WTC11 (cell line): ENCODE data around the gene PRTFDC1. TPM values are rescaled to one million over a fixed set of nuclear protein-coding genes. Genes with fewer than 3 reads are reported as not detected.

Source experiments
- ATAC-seq: fragments of 200-7000 bp; cut with Tn5 transposase; 2 replicates; pipeline ENCODE4 v1.10.0; 2021; ENCODE audit warnings: mild to moderate bottlenecking, moderate library complexity
- CTCF ChIA-PET: fragments of 300-600 bp; sonication (Branson Sonifier 250); formaldehyde crosslinking; loops from one replicate; lab custom pipeline; 2021; ENCODE audit warnings: antibody characterized with exemption; lab: Charles Lee
- POLR2A ChIA-PET: fragments of 350-600 bp; sonication (Branson Sonifier 250); formaldehyde crosslinking; loops from one replicate; lab custom pipeline; 2021; ENCODE audit warnings: antibody characterized with exemption; lab: Charles Lee
- DNase-seq: peaks from one replicate; pipeline ENCODE4 v3.0.0; 2021; ENCODE audit warnings: low spot score
- H3K27ac Mint-ChIP-seq: 2 replicates; pipeline ENCODE4 v1.8.0; 2021; ENCODE audit warnings: mixed read lengths
- H3K27me3 Mint-ChIP-seq: 2 replicates; pipeline ENCODE4 v1.8.0; 2021; ENCODE audit warnings: low read depth, mild to moderate bottlenecking, moderate library complexity, mixed read lengths
- H3K36me3 Mint-ChIP-seq: 2 replicates; pipeline ENCODE4 v1.8.0; 2021; ENCODE audit warnings: mixed read lengths
- H3K4me1 Mint-ChIP-seq: 2 replicates; pipeline ENCODE4 v1.8.0; 2022; ENCODE audit warnings: mixed read lengths
- H3K4me3 Mint-ChIP-seq: 2 replicates; pipeline ENCODE4 v1.8.0; 2021; ENCODE audit warnings: mild to moderate bottlenecking, moderate library complexity, mixed read lengths
- H3K9me3 Mint-ChIP-seq: 2 replicates; pipeline ENCODE4 v1.8.0; 2021; ENCODE audit warnings: mixed read lengths
- ATF3 ChIP-seq: sonication (generic); formaldehyde crosslinking; conservative IDR thresholded peaks from 2 replicates; pipeline ENCODE4 v1.8.1; 2022; ENCODE audit warnings: mild to moderate bottlenecking, missing genetic modification reagents
- CREB1 ChIP-seq: sonication (generic); formaldehyde crosslinking; IDR thresholded peaks from 2 replicates; pipeline ENCODE4 v1.8.0; 2023; ENCODE audit warnings: mild to moderate bottlenecking, missing genetic modification reagents
- CREM ChIP-seq: sonication (generic); formaldehyde crosslinking; IDR thresholded peaks from 2 replicates; pipeline ENCODE4 v1.8.1; 2022; ENCODE audit warnings: mild to moderate bottlenecking, missing genetic modification reagents, moderate library complexity
- E2F4 ChIP-seq: sonication (generic); formaldehyde crosslinking; IDR thresholded peaks from 2 replicates; pipeline ENCODE4 v1.8.1; 2022; ENCODE audit warnings: low read depth, mild to moderate bottlenecking, moderate library complexity, missing genetic modification reagents, borderline replicate concordance
- ELF4 ChIP-seq: sonication (generic); formaldehyde crosslinking; IDR thresholded peaks from 2 replicates; pipeline ENCODE4 v1.8.1; 2022; ENCODE audit warnings: low read depth, mild to moderate bottlenecking, moderate library complexity, missing genetic modification reagents
- FOXJ3 ChIP-seq: sonication (generic); formaldehyde crosslinking; IDR thresholded peaks from 2 replicates; pipeline ENCODE4 v1.9.0; 2021; ENCODE audit warnings: missing genetic modification reagents, mild to moderate bottlenecking, borderline replicate concordance
- GTF2I ChIP-seq: fragments of 250-450 bp; sonication (Bioruptor Pico); conservative IDR thresholded peaks from 2 replicates; pipeline ENCODE4 v1.4.0; 2021; ENCODE audit warnings: mild to moderate bottlenecking
- JUN ChIP-seq: sonication (generic); formaldehyde crosslinking; IDR thresholded peaks from 2 replicates; pipeline ENCODE4 v1.8.0; 2023; ENCODE audit warnings: mild to moderate bottlenecking, missing genetic modification reagents
- KAT7 ChIP-seq: sonication (generic); formaldehyde crosslinking; IDR thresholded peaks from 2 replicates; pipeline ENCODE4 v1.8.1; 2023; ENCODE audit warnings: missing genetic modification reagents, mild to moderate bottlenecking, borderline replicate concordance
- NFYB ChIP-seq: sonication (generic); formaldehyde crosslinking; conservative IDR thresholded peaks from 2 replicates; pipeline ENCODE4 v1.8.0; 2022; ENCODE audit warnings: low read depth, missing genetic modification reagents
- NR1H2 ChIP-seq: sonication (generic); formaldehyde crosslinking; IDR thresholded peaks from 2 replicates; pipeline ENCODE4 v1.9.0; 2021; ENCODE audit warnings: mild to moderate bottlenecking, moderate library complexity, missing genetic modification reagents
- NR2C2 ChIP-seq: sonication (generic); formaldehyde crosslinking; IDR thresholded peaks from 2 replicates; pipeline ENCODE4 v1.8.0; 2022; ENCODE audit warnings: mild to moderate bottlenecking, missing genetic modification reagents
- PRRX2 ChIP-seq: fragments of 250-450 bp; sonication (Bioruptor Pico); IDR thresholded peaks from 2 replicates; pipeline ENCODE4 v1.8.0; 2021; ENCODE audit warnings: mild to moderate bottlenecking
- RELA ChIP-seq: sonication (generic); formaldehyde crosslinking; IDR thresholded peaks from 2 replicates; pipeline ENCODE4 v1.8.1; 2022; ENCODE audit warnings: missing genetic modification reagents, mild to moderate bottlenecking, borderline replicate concordance
- RORB ChIP-seq: fragments of 250-450 bp; sonication (Bioruptor Pico); IDR thresholded peaks from 2 replicates; pipeline ENCODE4 v1.9.0; 2021; ENCODE audit warnings: mild to moderate bottlenecking
- SP1 ChIP-seq: sonication (generic); formaldehyde crosslinking; conservative IDR thresholded peaks from 2 replicates; pipeline ENCODE4 v1.8.1; 2022; ENCODE audit warnings: missing genetic modification reagents
- TEAD4 ChIP-seq: sonication (generic); formaldehyde crosslinking; IDR thresholded peaks from 2 replicates; pipeline ENCODE4 v1.8.0; 2022; ENCODE audit warnings: mild to moderate bottlenecking, missing genetic modification reagents
- TP53 ChIP-seq: sonication (generic); formaldehyde crosslinking; IDR thresholded peaks from 2 replicates; pipeline ENCODE4 v1.8.1; 2023; ENCODE audit warnings: mild to moderate bottlenecking, missing genetic modification reagents
- USF1 ChIP-seq: sonication (generic); formaldehyde crosslinking; IDR thresholded peaks from 2 replicates; pipeline ENCODE4 v1.8.0; 2022; ENCODE audit warnings: mild to moderate bottlenecking, missing genetic modification reagents
- ZNF138 ChIP-seq: sonication (generic); formaldehyde crosslinking; conservative IDR thresholded peaks from 2 replicates; pipeline ENCODE4 v1.8.1; 2022; ENCODE audit warnings: mild to moderate bottlenecking, moderate library complexity, missing genetic modification reagents
- ZNF219 ChIP-seq: sonication (generic); formaldehyde crosslinking; IDR thresholded peaks from 2 replicates; pipeline ENCODE4 v1.8.0; 2023; ENCODE audit warnings: missing genetic modification reagents, mild to moderate bottlenecking, borderline replicate concordance
- ZNF281 ChIP-seq: sonication (generic); formaldehyde crosslinking; IDR thresholded peaks from 2 replicates; pipeline ENCODE4 v1.8.0; 2023; ENCODE audit warnings: mild to moderate bottlenecking, missing genetic modification reagents
- ZNF317 ChIP-seq: sonication (generic); formaldehyde crosslinking; IDR thresholded peaks from 2 replicates; pipeline ENCODE4 v1.8.1; 2023; ENCODE audit warnings: low read depth, mild to moderate bottlenecking, moderate library complexity, missing genetic modification reagents, borderline replicate concordance
- ZNF416 ChIP-seq: fragments of 250-450 bp; sonication (Bioruptor Pico); IDR thresholded peaks from 2 replicates; pipeline ENCODE4 v1.9.0; 2021; ENCODE audit warnings: mild to moderate bottlenecking, inconsistent platforms
- total RNA-seq: library from RNA; stranded (reverse); gene quantifications from 3 replicates; pipeline ENCODE4 v1.2.3, GENCODE V29; 2021
- TF ChIP-seq, protein P1 (sequence below): fragments of 200-600 bp; IDR thresholded peaks from 2 replicates; pipeline ENCODE4 v1.8.0; 2022; ENCODE audit warnings: antibody characterized with exemption
- TF ChIP-seq, protein P2 (sequence below): sonication (generic); formaldehyde crosslinking; IDR thresholded peaks from 2 replicates; pipeline ENCODE4 v1.8.1; 2022; ENCODE audit warnings: mild to moderate bottlenecking, missing genetic modification reagents, moderate library complexity, borderline replicate concordance
- TF ChIP-seq, protein P3 (sequence below): sonication (generic); formaldehyde crosslinking; IDR thresholded peaks from 2 replicates; pipeline ENCODE4 v1.8.1; 2023; ENCODE audit warnings: mild to moderate bottlenecking, missing genetic modification reagents

Gene PRTFDC1
- total RNA-seq, 1 experiment from 2014 or later = 6.1 TPM

DNA sequence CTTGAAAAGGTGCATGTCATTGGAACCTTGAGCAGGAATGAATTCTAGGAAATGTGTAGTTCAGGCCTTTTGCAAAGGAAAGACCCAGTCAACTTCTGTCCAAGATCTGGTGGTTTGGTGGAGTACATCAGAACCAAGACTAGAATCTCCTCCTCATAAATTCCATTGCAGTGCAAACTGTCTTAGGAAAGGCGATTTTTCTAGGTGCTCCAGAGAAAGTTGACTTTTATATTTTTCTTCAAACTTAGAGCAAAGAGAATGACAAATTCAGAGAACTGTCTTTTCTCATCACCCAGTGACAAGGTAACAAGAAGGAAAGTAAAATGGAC, 50.0 kb downstream of the PRTFDC1 start:
- TF ChIP-seq ZNF219 (CRISPR knock-in tag) = no peak
- no peak for TF ChIP-seq GTF2I (CRISPR knock-in tag)
- TF ChIP-seq ATF3 (CRISPR knock-in tag) = no peak
- TF ChIP-seq SP1 = no peak
- no peak for TF ChIP-seq ELF4 (CRISPR knock-in tag)
- no peak for TF ChIP-seq ZNF416 (CRISPR knock-in tag)
- TF ChIP-seq, protein P1, sequence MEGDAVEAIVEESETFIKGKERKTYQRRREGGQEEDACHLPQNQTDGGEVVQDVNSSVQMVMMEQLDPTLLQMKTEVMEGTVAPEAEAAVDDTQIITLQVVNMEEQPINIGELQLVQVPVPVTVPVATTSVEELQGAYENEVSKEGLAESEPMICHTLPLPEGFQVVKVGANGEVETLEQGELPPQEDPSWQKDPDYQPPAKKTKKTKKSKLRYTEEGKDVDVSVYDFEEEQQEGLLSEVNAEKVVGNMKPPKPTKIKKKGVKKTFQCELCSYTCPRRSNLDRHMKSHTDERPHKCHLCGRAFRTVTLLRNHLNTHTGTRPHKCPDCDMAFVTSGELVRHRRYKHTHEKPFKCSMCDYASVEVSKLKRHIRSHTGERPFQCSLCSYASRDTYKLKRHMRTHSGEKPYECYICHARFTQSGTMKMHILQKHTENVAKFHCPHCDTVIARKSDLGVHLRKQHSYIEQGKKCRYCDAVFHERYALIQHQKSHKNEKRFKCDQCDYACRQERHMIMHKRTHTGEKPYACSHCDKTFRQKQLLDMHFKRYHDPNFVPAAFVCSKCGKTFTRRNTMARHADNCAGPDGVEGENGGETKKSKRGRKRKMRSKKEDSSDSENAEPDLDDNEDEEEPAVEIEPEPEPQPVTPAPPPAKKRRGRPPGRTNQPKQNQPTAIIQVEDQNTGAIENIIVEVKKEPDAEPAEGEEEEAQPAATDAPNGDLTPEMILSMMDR = no peak
- no peak for TF ChIP-seq NR1H2 (CRISPR knock-in tag)
- no peak for TF ChIP-seq NR2C2 (CRISPR knock-in tag)
- TF ChIP-seq JUN = no peak
- no peak for TF ChIP-seq TEAD4
- no peak for TF ChIP-seq RORB (CRISPR knock-in tag)
- H3K27me3 Mint-ChIP-seq = no peaks in the 10 kb centered on the region; the same call in 1 of the 2 replicates
- no peak overlapping the region for H3K27ac Mint-ChIP-seq
- no peaks in the 10 kb centered on the region for H3K9me3 Mint-ChIP-seq
- H3K4me3 Mint-ChIP-seq = no peak overlapping the region
- ChIA-PET POLR2A (no interaction called here), CTCF (no interaction called here)
- peaks cover 2% of the 10 kb centered on the region; the same call in 1 of the 2 replicates for H3K4me1 Mint-ChIP-seq
- DNase-seq = no peak
- no peaks in the 10 kb centered on the region for H3K36me3 Mint-ChIP-seq
- no peak for ATAC-seq

DNA sequence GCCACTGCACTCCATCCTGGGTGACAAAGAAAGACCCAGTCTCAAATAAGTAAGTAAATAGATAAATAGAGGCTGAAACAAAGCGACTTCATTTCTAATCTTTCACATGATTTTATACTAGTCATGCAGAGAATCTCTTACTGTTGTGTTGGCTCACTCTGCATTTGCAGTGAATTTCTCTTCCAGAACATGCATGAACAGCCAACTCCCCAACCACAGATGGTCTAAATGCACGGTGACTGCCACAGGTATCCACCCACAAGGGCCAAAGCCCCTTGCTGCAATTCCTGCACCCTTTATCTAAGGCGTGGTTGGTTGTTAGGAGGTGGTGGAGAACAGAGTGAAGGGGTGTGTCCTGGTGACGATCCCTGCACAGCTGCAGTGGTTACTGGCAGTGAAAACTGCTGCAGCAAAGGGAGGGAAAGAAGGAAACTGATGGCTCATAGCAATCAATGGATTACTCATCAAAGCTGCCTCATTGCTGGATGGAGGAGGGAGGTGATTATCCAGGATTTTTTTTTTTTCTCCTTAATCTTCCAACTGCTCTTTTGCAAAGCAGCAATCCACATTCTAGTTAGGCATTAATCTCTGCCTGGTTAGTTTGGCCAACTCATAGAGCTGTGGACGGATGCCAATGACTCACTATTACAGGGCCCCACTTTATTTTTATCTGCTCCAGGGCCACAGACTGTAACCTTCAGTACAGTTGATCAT, 50.6 kb downstream of the PRTFDC1 start:
- Mint-ChIP-seq H3K27ac (no peak overlapping the region), H3K27me3 (no peaks in the 10 kb centered on the region; the same call in 1 of the 2 replicates), H3K4me1 (peaks cover 4% of the 10 kb centered on the region; the same call in 1 of the 2 replicates), H3K36me3 (no peaks in the 10 kb centered on the region), H3K9me3 (no peaks in the 10 kb centered on the region), H3K4me3 (no peak overlapping the region)
- DNase-seq (no peak), ATAC-seq (no peak; the same call in 1 of the 2 replicates)
- POLR2A ChIA-PET = no interaction called here
- CTCF ChIA-PET = no interaction called here
- TF ChIP-seq, protein P2, sequence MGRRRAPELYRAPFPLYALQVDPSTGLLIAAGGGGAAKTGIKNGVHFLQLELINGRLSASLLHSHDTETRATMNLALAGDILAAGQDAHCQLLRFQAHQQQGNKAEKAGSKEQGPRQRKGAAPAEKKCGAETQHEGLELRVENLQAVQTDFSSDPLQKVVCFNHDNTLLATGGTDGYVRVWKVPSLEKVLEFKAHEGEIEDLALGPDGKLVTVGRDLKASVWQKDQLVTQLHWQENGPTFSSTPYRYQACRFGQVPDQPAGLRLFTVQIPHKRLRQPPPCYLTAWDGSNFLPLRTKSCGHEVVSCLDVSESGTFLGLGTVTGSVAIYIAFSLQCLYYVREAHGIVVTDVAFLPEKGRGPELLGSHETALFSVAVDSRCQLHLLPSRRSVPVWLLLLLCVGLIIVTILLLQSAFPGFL (CRISPR knock-in tag) = no peak
- TF ChIP-seq KAT7 (CRISPR knock-in tag) (no peak), E2F4 (CRISPR knock-in tag) (no peak), GTF2I (CRISPR knock-in tag) (no peak), ZNF281 (CRISPR knock-in tag) (no peak), USF1 (no peak), NFYB (no peak), ZNF317 (no peak), RELA (CRISPR knock-in tag) (no peak), JUN (no peak), PRRX2 (CRISPR knock-in tag) (no peak), TP53 (CRISPR knock-in tag) (no peak), CREB1 (CRISPR knock-in tag) (no peak), ATF3 (CRISPR knock-in tag) (no peak), FOXJ3 (CRISPR knock-in tag) (no peak), ZNF138 (CRISPR knock-in tag) (no peak), CREM (CRISPR knock-in tag) (no peak)
- TF ChIP-seq, protein P3, sequence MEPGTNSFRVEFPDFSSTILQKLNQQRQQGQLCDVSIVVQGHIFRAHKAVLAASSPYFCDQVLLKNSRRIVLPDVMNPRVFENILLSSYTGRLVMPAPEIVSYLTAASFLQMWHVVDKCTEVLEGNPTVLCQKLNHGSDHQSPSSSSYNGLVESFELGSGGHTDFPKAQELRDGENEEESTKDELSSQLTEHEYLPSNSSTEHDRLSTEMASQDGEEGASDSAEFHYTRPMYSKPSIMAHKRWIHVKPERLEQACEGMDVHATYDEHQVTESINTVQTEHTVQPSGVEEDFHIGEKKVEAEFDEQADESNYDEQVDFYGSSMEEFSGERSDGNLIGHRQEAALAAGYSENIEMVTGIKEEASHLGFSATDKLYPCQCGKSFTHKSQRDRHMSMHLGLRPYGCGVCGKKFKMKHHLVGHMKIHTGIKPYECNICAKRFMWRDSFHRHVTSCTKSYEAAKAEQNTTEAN (CRISPR knock-in tag) = no peak
